GM12878 (cell line): ENCODE results near the gene ZNF805. TPM values are rescaled to one million over a fixed set of nuclear protein-coding genes. Genes with fewer than 3 reads are reported as not detected.
A peak's percentile ranks its signal among the peaks of the same experiment; 100 is the strongest.

Experiments
- BMI1 ChIP-seq: fragments of 450-650 bp; IDR thresholded peaks from 2 replicates; pipeline ENCODE4 v1.6.1; 2016; ENCODE audit warnings: mild to moderate bottlenecking, moderate library complexity, borderline replicate concordance
- BRCA1 ChIP-seq: IDR thresholded peaks from 2 replicates; pipeline ENCODE4 v1.6.1; 2011; ENCODE audit warnings: low read depth, low read length, improper control_type of control experiment
- CHD1 ChIP-seq: IDR thresholded peaks from 2 replicates; pipeline ENCODE4 v1.6.1; 2012; ENCODE audit warnings: low read depth, low read length, improper control_type of control experiment
- CHD4 ChIP-seq: fragments of 200-600 bp; sonication (generic); IDR thresholded peaks from 2 replicates; pipeline ENCODE4 v1.6.1; 2016; ENCODE audit warnings: mild to moderate bottlenecking
- HCFC1 ChIP-seq: fragments of 150-350 bp; IDR thresholded peaks from 2 replicates; pipeline ENCODE4 v1.6.1; 2014; ENCODE audit warnings: low read length
- HDAC6 ChIP-seq: fragments of 200-600 bp; sonication (generic); IDR thresholded peaks from one replicate; pipeline ENCODE4 v1.8.0; 2017; ENCODE audit warnings: antibody characterized with exemption; ENCODE audit not compliant: unreplicated experiment
- MEF2A ChIP-seq: IDR thresholded peaks from 2 replicates; pipeline ENCODE4 v1.6.1; 2011; ENCODE audit warnings: low read depth, mild to moderate bottlenecking, low read length, moderate library complexity; ENCODE audit not compliant: insufficient read depth
- MEF2B ChIP-seq: fragments of 450-650 bp; IDR thresholded peaks from 2 replicates; pipeline ENCODE4 v1.6.1; 2018; ENCODE audit warnings: mild to moderate bottlenecking, moderate library complexity; ENCODE audit not compliant: partially characterized antibody, poor library complexity, severe bottlenecking
- MXI1 ChIP-seq: fragments of 150-350 bp; IDR thresholded peaks from 2 replicates; pipeline ENCODE4 v1.6.1; 2011; ENCODE audit warnings: low read depth, mild to moderate bottlenecking, inconsistent platforms, low read length, improper control_type of control experiment
- RB1 ChIP-seq: fragments of 450-650 bp; formaldehyde crosslinking; IDR thresholded peaks from 2 replicates; pipeline ENCODE4 v1.6.1; 2017; ENCODE audit warnings: mild to moderate bottlenecking, borderline replicate concordance
- SMAD1 ChIP-seq: fragments of 450-650 bp; IDR thresholded peaks from 2 replicates; pipeline ENCODE4 v1.6.1; 2018; ENCODE audit warnings: mild to moderate bottlenecking, low read depth; ENCODE audit not compliant: partially characterized antibody
- SMARCA5 ChIP-seq: fragments of 450-650 bp; IDR thresholded peaks from 2 replicates; pipeline ENCODE4 v1.6.1; 2017; ENCODE audit warnings: mild to moderate bottlenecking
- STAT1 ChIP-seq: fragments of 450-650 bp; conservative IDR thresholded peaks from 2 replicates; pipeline ENCODE4 v1.6.1; 2014; ENCODE audit warnings: antibody characterized with exemption, mild to moderate bottlenecking
- TCF12 ChIP-seq: IDR thresholded peaks from 2 replicates; pipeline ENCODE4 v1.6.1; 2011; ENCODE audit warnings: low read depth, mild to moderate bottlenecking, low read length
- ZNF384 ChIP-seq: IDR thresholded peaks from 2 replicates; pipeline ENCODE4 v1.6.1; 2012; ENCODE audit warnings: low read depth, mild to moderate bottlenecking, low read length, improper control_type of control experiment, borderline replicate concordance
- ZNF622 ChIP-seq: fragments of 450-650 bp; IDR thresholded peaks from 2 replicates; pipeline ENCODE4 v1.6.1; 2017; ENCODE audit warnings: mild to moderate bottlenecking, inconsistent platforms
- polyA plus RNA-seq, 11 experiments: library from polyadenylated mRNA; depleted of rRNA in 4 of 11; unstranded in 6 of 11; stranded (reverse) in 5 of 11; fragments of >200 nt; fragmentation: Nextera tagmentation in 4 of 11; fragmentation: Illumina TruSeq in 1 of 11; extraction: Ambion mirVana in 4 of 11; extraction: Trizol in 1 of 11; gene quantifications; 1 replicate in 1 of 11; 2 replicates in 10 of 11; pipeline versions ENCODE4 v1.2.1 to v1.2.3, GENCODE V29; 2011 to 2016; ENCODE audit warnings: inconsistent platforms in 2 of 11, missing spikeins in 2 of 11, low read depth in 1 of 11
- total RNA-seq, 4 experiments: library from RNA; depleted of rRNA in 3 of 4; stranded (reverse); fragments of >200 nt in 3 of 4; fragmentation: Illumina TruSeq in 1 of 4; extraction: Trizol in 1 of 4; gene quantifications; 2 replicates each; pipeline versions ENCODE4 v1.2.1 to v1.2.3, GENCODE V29; 2013 to 2021
- TF ChIP-seq, protein P1 (sequence below): fragments of 450-650 bp; formaldehyde crosslinking; IDR thresholded peaks from 2 replicates; pipeline ENCODE4 v1.4.0; 2020; ENCODE audit warnings: mild to moderate bottlenecking, moderate library complexity
- TF ChIP-seq, protein P2 (sequence below): fragments of 450-650 bp; IDR thresholded peaks from 2 replicates; pipeline ENCODE4 v1.6.1; 2017; ENCODE audit warnings: low read depth, mild to moderate bottlenecking, moderate library complexity
- TF ChIP-seq, protein P3 (sequence below): IDR thresholded peaks from 2 replicates; pipeline ENCODE4 v1.6.1; 2012; ENCODE audit warnings: improper control_type of control experiment, low read depth, low read length; ENCODE audit not compliant: insufficient replicate concordance

Gene ZNF805
- total and polyA plus RNA-seq, 10 of the 15 experiments (the other 5 are each of a cell fraction or from before 2014, with no cell fraction given), result 0.31 to 8.9 (median 2.3) TPM

DNA sequence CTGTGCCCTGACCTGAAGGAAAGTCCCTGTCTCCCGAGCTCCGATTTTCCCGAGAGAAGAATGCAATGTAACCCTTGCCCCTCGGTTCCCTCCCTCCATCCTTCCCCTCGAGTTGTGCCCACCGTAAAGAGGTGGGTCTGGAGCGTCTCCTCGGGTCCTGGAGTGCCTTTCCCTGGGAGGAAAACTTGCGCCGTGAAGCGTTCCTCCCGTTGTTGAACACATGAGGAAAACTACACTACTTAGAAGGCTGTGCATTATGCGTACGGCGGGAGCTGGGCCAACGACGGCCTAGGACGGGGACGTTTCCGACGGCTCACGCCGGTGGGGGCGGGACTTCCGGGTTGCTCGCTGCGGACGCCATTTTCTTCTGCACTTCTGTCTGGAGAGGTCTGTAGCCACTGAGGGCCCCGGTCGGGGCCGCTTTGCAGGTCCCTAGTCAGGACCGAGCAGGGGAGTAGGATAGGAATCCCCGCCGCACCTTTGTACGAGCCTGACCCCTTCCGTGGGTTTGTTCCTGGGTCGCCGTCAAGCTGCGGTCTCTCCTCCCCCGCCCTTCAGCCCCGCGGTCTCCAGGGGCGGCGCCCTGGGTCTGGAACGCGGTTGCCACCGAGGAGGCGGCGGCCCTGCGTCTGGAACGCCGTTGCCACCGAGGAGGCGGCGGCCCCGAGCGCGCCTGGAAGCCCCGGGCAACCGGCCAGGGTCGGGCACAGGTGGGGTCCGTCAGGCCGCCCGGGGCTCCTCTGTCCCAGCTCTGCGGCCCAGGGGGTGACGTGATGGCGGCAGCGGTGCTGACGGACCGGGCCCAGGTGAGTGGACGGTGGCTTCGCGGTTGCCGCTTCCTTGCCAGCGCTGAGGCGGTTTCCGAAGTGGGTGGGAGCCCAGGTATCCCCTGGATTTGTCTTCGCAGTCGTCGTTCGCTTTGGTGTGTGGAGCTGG, 49.0 kb upstream of the ZNF805 start, which contains the start of gene ZNF264 (continued):
- TF ChIP-seq BMI1 (no peak), HDAC6 (no peak), CHD4 (no peak), ZNF384 (no peak), CHD1 (no peak), ZNF622 (no peak), HCFC1 (peak; percentile 49; the same call in 1 of the 2 replicates), MEF2A (no peak), BRCA1 (no peak), MEF2B (peak; percentile 31), STAT1 (no peak), MXI1 (no peak), RB1 (peak; percentile 41; the same call in 1 of the 2 replicates), SMARCA5 (peak; percentile 72), SMAD1 (no peak), TCF12 (no peak)
- TF ChIP-seq, protein P1, sequence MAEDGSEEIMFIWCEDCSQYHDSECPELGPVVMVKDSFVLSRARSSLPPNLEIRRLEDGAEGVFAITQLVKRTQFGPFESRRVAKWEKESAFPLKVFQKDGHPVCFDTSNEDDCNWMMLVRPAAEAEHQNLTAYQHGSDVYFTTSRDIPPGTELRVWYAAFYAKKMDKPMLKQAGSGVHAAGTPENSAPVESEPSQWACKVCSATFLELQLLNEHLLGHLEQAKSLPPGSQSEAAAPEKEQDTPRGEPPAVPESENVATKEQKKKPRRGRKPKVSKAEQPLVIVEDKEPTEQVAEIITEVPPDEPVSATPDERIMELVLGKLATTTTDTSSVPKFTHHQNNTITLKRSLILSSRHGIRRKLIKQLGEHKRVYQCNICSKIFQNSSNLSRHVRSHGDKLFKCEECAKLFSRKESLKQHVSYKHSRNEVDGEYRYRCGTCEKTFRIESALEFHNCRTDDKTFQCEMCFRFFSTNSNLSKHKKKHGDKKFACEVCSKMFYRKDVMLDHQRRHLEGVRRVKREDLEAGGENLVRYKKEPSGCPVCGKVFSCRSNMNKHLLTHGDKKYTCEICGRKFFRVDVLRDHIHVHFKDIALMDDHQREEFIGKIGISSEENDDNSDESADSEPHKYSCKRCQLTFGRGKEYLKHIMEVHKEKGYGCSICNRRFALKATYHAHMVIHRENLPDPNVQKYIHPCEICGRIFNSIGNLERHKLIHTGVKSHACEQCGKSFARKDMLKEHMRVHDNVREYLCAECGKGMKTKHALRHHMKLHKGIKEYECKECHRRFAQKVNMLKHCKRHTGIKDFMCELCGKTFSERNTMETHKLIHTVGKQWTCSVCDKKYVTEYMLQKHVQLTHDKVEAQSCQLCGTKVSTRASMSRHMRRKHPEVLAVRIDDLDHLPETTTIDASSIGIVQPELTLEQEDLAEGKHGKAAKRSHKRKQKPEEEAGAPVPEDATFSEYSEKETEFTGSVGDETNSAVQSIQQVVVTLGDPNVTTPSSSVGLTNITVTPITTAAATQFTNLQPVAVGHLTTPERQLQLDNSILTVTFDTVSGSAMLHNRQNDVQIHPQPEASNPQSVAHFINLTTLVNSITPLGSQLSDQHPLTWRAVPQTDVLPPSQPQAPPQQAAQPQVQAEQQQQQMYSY (CRISPR knock-in tag), result no peak
- TF ChIP-seq, protein P2, sequence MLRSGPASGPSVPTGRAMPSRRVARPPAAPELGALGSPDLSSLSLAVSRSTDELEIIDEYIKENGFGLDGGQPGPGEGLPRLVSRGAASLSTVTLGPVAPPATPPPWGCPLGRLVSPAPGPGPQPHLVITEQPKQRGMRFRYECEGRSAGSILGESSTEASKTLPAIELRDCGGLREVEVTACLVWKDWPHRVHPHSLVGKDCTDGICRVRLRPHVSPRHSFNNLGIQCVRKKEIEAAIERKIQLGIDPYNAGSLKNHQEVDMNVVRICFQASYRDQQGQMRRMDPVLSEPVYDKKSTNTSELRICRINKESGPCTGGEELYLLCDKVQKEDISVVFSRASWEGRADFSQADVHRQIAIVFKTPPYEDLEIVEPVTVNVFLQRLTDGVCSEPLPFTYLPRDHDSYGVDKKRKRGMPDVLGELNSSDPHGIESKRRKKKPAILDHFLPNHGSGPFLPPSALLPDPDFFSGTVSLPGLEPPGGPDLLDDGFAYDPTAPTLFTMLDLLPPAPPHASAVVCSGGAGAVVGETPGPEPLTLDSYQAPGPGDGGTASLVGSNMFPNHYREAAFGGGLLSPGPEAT, result peak; percentile 47
- TF ChIP-seq, protein P3, sequence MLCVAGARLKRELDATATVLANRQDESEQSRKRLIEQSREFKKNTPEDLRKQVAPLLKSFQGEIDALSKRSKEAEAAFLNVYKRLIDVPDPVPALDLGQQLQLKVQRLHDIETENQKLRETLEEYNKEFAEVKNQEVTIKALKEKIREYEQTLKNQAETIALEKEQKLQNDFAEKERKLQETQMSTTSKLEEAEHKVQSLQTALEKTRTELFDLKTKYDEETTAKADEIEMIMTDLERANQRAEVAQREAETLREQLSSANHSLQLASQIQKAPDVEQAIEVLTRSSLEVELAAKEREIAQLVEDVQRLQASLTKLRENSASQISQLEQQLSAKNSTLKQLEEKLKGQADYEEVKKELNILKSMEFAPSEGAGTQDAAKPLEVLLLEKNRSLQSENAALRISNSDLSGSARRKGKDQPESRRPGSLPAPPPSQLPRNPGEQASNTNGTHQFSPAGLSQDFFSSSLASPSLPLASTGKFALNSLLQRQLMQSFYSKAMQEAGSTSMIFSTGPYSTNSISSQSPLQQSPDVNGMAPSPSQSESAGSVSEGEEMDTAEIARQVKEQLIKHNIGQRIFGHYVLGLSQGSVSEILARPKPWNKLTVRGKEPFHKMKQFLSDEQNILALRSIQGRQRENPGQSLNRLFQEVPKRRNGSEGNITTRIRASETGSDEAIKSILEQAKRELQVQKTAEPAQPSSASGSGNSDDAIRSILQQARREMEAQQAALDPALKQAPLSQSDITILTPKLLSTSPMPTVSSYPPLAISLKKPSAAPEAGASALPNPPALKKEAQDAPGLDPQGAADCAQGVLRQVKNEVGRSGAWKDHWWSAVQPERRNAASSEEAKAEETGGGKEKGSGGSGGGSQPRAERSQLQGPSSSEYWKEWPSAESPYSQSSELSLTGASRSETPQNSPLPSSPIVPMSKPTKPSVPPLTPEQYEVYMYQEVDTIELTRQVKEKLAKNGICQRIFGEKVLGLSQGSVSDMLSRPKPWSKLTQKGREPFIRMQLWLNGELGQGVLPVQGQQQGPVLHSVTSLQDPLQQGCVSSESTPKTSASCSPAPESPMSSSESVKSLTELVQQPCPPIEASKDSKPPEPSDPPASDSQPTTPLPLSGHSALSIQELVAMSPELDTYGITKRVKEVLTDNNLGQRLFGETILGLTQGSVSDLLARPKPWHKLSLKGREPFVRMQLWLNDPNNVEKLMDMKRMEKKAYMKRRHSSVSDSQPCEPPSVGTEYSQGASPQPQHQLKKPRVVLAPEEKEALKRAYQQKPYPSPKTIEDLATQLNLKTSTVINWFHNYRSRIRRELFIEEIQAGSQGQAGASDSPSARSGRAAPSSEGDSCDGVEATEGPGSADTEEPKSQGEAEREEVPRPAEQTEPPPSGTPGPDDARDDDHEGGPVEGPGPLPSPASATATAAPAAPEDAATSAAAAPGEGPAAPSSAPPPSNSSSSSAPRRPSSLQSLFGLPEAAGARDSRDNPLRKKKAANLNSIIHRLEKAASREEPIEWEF, result no peak
